Measurements from ENCODE around the gene CCDC148.
"Not testable (repeated sequence)": the region's sequence is repeated elsewhere in the genome, so short reads cannot be mapped to it uniquely, and the experiment has no call there.

The CCDC148 gene

DNA sequence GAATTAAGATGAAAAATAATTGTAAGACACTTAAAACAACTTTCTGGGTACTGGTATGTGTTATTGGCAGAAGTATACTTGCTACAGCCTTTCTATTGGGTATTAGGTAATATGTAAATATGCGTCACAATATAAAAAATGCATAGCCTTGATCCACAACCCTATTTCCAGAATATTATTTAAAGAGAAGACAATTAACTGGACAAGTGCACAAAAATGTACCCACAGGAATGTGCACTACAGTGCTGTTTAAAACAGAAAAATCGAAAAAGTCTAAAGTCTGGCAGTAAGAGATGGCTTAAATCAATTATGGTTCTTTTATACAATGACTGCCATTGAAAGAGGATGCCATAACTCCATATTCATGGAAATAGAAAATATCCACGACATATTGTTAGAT is 205.2 kb downstream of the CCDC148 start:
- Histone ChIP-seq H3K9ac (ENCODE audit: low read depth, low read length) (no peak overlapping the region), H3K36me3 (ENCODE audit: control insufficient read depth, insufficient read depth, low read length) (no peaks in the 10 kb centered on the region), H3K4me3 (ENCODE audit: low read depth, low read length) (no peak overlapping the region)

DNA sequence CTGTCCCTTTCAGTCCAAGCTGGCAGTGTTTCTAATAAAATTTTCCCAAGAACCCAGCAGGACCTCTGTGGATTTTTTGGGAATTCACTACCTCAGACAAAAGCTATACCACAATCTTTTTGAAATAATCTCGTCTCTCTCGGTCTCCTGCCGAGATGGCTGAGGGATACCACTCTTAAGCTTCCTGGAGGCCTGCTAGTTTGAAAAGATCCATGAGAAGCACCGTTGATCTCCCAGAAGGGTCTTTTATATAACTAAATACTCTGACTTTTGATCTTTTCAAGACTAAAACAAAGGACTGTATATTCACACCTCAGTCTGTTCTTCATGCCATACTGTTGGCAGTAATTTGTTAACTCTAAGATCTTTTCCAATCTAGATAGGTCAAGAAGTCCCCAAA is 213.2 kb downstream of the CCDC148 start:
- Histone ChIP-seq H3K4me1 (ENCODE audit: control insufficient read depth, insufficient read depth, low read length) (peaks cover 19% of the 10 kb centered on the region), H3K9me3 (ENCODE audit: control insufficient read depth, insufficient read depth, low read length) (no peaks in the 10 kb centered on the region), H3K27me3 (ENCODE audit: control insufficient read depth, insufficient read depth, low read length) (peaks cover 13% of the 10 kb centered on the region), H3K4me3 (ENCODE audit: low read depth, low read length) (peak overlapping the region; percentile 14; the same call in 1 of the 2 replicates), H3K9ac (ENCODE audit: low read depth, low read length) (no peak overlapping the region), H3K27ac (ENCODE audit: low read depth, low read length) (no peak overlapping the region), H3K36me3 (ENCODE audit: control insufficient read depth, insufficient read depth, low read length) (no peaks in the 10 kb centered on the region)

More for the DNA sequence above, 205.2 kb downstream of the CCDC148 start:
- Histone ChIP-seq H3K9me3 (ENCODE audit: control insufficient read depth, insufficient read depth, low read length) (no peaks in the 10 kb centered on the region), H3K27ac (ENCODE audit: low read depth, low read length) (no peak overlapping the region), H3K4me1 (ENCODE audit: control insufficient read depth, insufficient read depth, low read length) (peaks cover 12% of the 10 kb centered on the region; the same call in 1 of the 2 replicates), H3K27me3 (ENCODE audit: control insufficient read depth, insufficient read depth, low read length) (no peaks in the 10 kb centered on the region)

DNA sequence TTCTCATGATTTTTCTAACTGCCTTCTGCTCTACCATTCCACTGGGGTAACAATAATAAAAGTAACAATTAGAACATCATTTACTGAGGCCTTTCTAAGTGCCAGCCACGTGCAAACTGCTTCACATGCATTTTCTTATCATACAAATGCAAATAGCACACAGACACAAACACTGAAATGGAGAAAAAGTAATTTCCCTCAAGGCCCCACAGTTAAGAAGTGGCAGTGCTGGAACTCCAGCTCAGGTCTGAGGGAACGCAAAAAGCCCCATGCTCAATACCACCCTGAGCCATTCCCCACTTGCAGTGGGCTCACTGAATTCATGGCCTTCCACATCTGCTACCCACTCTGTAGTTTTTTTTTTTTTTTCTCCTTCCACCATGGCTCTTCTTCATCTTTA is 214.3 kb downstream of the CCDC148 start:
- peaks cover 19% of the 10 kb centered on the region for H3K4me1 ChIP-seq (ENCODE audit: control insufficient read depth, insufficient read depth, low read length)
- no peaks in the 10 kb centered on the region for H3K36me3 ChIP-seq (ENCODE audit: control insufficient read depth, insufficient read depth, low read length)
- H3K9me3 ChIP-seq (ENCODE audit: control insufficient read depth, insufficient read depth, low read length), result no peaks in the 10 kb centered on the region
- no peak overlapping the region for H3K9ac ChIP-seq (ENCODE audit: low read depth, low read length)
- no peak overlapping the region for H3K4me3 ChIP-seq (ENCODE audit: low read depth, low read length)
- peaks cover 13% of the 10 kb centered on the region for H3K27me3 ChIP-seq (ENCODE audit: control insufficient read depth, insufficient read depth, low read length)
- H3K27ac ChIP-seq (ENCODE audit: low read depth, low read length), result no peak overlapping the region

DNA sequence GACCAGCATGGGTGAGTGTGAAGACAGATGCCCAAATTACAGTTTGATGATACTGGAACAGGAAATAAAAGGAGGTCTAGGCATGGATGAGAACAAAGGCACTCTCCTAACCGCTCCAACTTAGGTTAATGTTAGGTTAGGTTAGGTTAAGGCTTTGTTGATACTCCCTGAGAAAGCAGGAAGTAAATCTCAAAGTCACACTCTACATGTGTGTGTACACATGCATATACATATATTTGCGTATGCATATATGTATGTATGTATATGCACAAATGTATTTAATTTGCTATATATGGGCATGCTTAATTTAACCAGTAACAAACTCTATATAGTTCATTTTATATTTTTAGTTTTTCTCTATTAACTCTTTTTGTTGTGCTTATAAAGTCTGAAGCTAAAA is 215.6 kb downstream of the CCDC148 start:
- Histone ChIP-seq H3K9me3 (ENCODE audit: control insufficient read depth, insufficient read depth, low read length) (no peaks in the 10 kb centered on the region), H3K4me1 (ENCODE audit: control insufficient read depth, insufficient read depth, low read length) (peaks cover 19% of the 10 kb centered on the region), H3K27me3 (ENCODE audit: control insufficient read depth, insufficient read depth, low read length) (peaks cover 13% of the 10 kb centered on the region), H3K9ac (ENCODE audit: low read depth, low read length) (no peak overlapping the region), H3K36me3 (ENCODE audit: control insufficient read depth, insufficient read depth, low read length) (no peaks in the 10 kb centered on the region), H3K27ac (ENCODE audit: low read depth, low read length) (no peak overlapping the region), H3K4me3 (ENCODE audit: low read depth, low read length) (no peak overlapping the region)

DNA sequence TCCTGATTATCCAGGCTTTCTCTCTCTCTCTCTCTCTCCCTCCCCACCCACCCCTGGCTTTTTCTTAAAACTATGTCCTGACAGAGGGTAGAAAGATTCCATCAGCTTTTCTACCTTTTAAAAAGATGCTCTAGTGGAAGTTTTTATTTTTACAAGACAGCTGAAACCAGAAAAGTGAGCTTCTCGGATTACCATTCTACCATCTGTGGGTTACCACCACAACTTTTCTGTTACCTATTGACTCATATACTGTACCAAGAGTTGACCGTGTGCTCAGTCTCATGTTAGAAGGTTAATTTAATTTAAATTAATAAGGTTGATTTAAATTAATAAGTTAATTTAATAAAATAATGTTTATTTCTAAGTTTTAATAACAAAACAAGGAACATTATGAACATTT is 217.3 kb downstream of the CCDC148 start:
- Histone ChIP-seq H3K4me1 (ENCODE audit: control insufficient read depth, insufficient read depth, low read length) (peaks cover 19% of the 10 kb centered on the region), H3K9me3 (ENCODE audit: control insufficient read depth, insufficient read depth, low read length) (no peaks in the 10 kb centered on the region), H3K27ac (ENCODE audit: low read depth, low read length) (no peak overlapping the region), H3K9ac (ENCODE audit: low read depth, low read length) (no peak overlapping the region), H3K27me3 (ENCODE audit: control insufficient read depth, insufficient read depth, low read length) (peaks cover 8% of the 10 kb centered on the region), H3K4me3 (ENCODE audit: low read depth, low read length) (no peak overlapping the region), H3K36me3 (ENCODE audit: control insufficient read depth, insufficient read depth, low read length) (no peaks in the 10 kb centered on the region)

DNA sequence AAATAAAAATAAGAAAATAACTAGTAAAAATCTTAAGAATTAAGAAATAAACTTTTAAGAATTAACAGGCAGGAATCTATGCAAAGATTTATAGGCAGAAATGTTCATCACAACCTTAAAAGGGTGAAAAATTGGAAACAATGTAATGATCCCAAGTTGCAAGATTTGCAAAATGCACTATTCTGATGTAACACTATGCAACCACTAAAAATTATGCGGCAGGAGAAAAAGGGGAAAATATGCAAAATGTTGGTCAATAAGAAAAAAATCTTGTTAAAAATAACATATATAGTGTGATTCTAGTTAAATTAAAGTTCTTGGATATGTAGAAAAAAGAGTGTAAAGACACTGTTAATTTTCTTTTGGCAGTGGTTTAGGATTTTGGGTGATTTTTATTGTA is 222.1 kb downstream of the CCDC148 start:
- Histone ChIP-seq H3K4me3 (ENCODE audit: low read depth, low read length) (no peak overlapping the region), H3K36me3 (ENCODE audit: control insufficient read depth, insufficient read depth, low read length) (no peaks in the 10 kb centered on the region), H3K4me1 (ENCODE audit: control insufficient read depth, insufficient read depth, low read length) (no peaks in the 10 kb centered on the region), H3K27me3 (ENCODE audit: control insufficient read depth, insufficient read depth, low read length) (no peaks in the 10 kb centered on the region), H3K9me3 (ENCODE audit: control insufficient read depth, insufficient read depth, low read length) (no peaks in the 10 kb centered on the region), H3K9ac (ENCODE audit: low read depth, low read length) (no peak overlapping the region), H3K27ac (ENCODE audit: low read depth, low read length) (no peak overlapping the region)

DNA sequence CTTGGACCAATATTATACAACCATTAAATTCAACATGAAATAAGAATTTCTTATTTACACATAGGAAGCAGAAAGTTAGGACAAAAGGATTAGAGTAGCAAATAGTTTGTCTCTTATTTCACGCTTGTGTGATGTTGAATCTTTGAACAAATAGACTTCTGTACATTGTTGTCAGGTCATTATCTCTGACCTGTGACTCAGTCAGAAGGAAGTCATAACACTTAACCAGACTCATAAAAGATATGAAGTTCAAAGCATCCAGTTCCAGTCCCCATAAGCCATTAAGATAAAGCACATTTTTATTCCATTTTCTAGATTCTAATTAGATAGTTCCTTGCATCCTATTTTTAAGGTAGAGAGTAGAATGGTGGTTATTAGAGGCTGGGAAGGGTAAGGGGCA is 224.1 kb downstream of the CCDC148 start:
- Histone ChIP-seq H3K36me3 (ENCODE audit: control insufficient read depth, insufficient read depth, low read length) (no peaks in the 10 kb centered on the region), H3K9me3 (ENCODE audit: control insufficient read depth, insufficient read depth, low read length) (no peaks in the 10 kb centered on the region), H3K27me3 (ENCODE audit: control insufficient read depth, insufficient read depth, low read length) (no peaks in the 10 kb centered on the region), H3K4me1 (ENCODE audit: control insufficient read depth, insufficient read depth, low read length) (no peaks in the 10 kb centered on the region), H3K9ac (ENCODE audit: low read depth, low read length) (no peak overlapping the region), H3K4me3 (ENCODE audit: low read depth, low read length) (no peak overlapping the region), H3K27ac (ENCODE audit: low read depth, low read length) (no peak overlapping the region)

DNA sequence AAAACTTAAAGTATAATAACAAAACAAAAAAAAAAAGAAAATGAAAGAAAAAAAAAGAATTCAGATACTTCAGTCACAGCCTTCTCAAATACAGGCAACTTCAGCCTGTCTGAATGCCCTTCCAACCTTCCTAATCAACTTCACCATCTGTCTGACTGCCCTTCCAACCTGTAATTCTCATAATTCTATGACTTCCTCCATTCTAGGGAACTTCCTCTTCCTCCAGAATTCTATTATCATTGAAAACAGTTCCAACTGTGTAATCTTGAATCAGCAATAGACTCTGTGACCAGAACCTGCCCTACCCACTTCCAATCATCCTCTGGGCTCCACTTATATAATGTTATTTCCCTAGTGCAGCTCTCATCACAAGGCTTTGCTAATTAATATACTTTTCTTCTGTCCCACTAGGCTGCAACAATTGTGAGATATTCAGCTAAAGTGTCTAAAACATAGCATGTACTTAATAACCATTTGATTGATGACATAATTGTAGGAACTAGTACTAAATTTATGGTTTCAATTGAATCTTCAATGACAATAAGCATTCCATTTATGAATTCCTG is 227.5 kb downstream of the CCDC148 start:
- H3K27me3 ChIP-seq (ENCODE audit: control insufficient read depth, insufficient read depth, low read length), result no peaks in the 10 kb centered on the region
- H3K9me3 ChIP-seq (ENCODE audit: control insufficient read depth, insufficient read depth, low read length), result no peaks in the 10 kb centered on the region
- no peak overlapping the region for H3K4me3 ChIP-seq (ENCODE audit: low read depth, low read length)
- H3K27ac ChIP-seq (ENCODE audit: low read depth, low read length), result no peak overlapping the region
- H3K9ac ChIP-seq (ENCODE audit: low read depth, low read length), result no peak overlapping the region
- H3K36me3 ChIP-seq (ENCODE audit: control insufficient read depth, insufficient read depth, low read length), result no peaks in the 10 kb centered on the region
- no peaks in the 10 kb centered on the region for H3K4me1 ChIP-seq (ENCODE audit: control insufficient read depth, insufficient read depth, low read length)

DNA sequence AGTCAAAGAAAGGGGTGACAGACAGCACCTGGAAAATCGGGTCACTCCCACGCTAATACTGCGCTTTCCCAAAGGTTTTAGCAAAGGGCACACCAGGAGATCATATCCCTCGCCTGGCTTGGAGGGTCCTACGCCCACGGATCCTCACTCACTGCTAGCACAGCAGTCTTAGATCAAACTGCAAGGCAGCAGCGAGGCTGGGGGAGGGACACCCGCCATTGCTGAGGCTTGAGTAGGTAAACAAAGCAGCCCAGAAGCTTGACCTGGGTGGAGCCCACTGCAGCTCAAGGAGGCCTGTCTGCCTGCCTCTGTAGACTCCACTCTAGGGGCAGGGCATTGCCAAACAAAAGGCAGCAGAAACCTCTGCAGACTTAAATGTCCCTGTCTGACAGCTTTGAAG is 233.5 kb downstream of the CCDC148 start:
- H3K9ac ChIP-seq (ENCODE audit: low read depth, low read length); H3K36me3 ChIP-seq (ENCODE audit: control insufficient read depth, insufficient read depth, low read length); H3K27me3 ChIP-seq (ENCODE audit: control insufficient read depth, insufficient read depth, low read length); H3K4me3 ChIP-seq (ENCODE audit: low read depth, low read length); H3K27ac ChIP-seq (ENCODE audit: low read depth, low read length); H3K9me3 ChIP-seq (ENCODE audit: control insufficient read depth, insufficient read depth, low read length); H3K4me1 ChIP-seq (ENCODE audit: control insufficient read depth, insufficient read depth, low read length): not testable (repeated sequence)

DNA sequence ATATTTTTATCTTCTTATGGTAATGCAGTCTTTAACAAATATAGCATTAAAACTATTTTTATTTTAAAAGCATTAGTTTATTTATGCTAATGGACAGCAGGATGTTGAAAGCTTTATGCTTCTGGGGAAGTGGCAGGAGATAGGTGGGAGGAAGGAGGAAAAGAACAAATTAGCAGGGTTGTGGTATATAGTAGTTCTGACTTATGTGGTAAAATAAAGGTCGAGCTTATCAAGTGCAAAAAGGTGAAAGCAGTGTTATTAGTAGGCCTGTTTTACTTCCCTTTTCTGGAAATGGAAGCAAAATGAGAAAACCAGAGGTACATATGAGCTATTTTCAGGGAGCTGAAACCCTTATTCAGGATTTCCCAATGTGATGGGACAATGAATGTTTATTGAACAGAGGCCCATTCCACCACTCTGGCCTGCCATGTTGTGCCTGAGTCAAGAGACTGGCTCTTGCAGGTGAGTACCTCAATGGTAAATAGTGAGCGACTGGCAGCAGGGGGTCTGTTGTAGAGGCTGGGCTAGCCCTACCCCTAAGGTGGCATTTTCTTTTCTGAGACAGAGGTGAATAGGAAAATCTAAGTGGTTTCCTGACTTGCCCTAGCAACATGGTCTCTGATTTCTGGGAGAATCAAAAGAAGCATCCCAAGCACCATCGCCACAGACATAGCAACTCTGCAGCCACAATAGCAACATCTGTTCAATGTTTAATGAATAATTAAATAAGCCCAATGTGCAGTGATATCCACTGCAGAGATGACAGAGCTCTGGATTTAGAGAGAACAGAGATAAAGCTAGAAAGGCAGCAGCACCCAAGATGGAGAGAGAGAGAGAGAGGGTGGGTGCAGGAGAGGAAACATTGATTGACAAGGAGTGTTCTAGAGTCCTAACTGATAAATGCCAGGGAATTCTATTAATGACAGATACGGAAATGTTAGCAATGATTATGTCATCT is 235.2 kb downstream of the CCDC148 start:
- H3K4me1 ChIP-seq (ENCODE audit: control insufficient read depth, insufficient read depth, low read length), result no peaks in the 10 kb centered on the region
- no peaks in the 10 kb centered on the region for H3K27me3 ChIP-seq (ENCODE audit: control insufficient read depth, insufficient read depth, low read length)
- no peaks in the 10 kb centered on the region for H3K9me3 ChIP-seq (ENCODE audit: control insufficient read depth, insufficient read depth, low read length)
- H3K4me3 ChIP-seq (ENCODE audit: low read depth, low read length), result no peak overlapping the region
- H3K36me3 ChIP-seq (ENCODE audit: control insufficient read depth, insufficient read depth, low read length), result no peaks in the 10 kb centered on the region
- H3K9ac ChIP-seq (ENCODE audit: low read depth, low read length), result no peak overlapping the region
- H3K27ac ChIP-seq (ENCODE audit: low read depth, low read length), result no peak overlapping the region

DNA sequence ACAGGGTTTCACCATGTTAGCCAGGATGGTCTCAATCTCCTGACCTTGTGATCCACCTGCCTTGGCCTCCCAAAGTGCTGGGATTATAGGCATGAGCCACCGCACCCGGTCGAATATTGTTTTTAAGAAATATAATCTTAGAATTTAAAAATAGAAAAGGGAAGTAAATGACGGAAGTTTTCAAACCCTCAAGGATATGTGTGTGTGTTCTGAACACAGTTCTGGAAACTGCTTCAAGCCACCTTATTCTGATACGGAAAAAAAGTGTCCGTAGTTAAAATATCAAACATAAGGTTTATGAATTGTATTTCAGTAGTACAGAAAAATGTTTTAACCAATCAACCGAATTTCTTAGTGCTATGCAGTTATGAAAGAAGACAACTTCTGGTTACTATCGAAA is 239.0 kb downstream of the CCDC148 start:
- Histone ChIP-seq H3K27me3 (ENCODE audit: control insufficient read depth, insufficient read depth, low read length) (no peaks in the 10 kb centered on the region), H3K27ac (ENCODE audit: low read depth, low read length) (no peak overlapping the region), H3K9ac (ENCODE audit: low read depth, low read length) (no peak overlapping the region), H3K9me3 (ENCODE audit: control insufficient read depth, insufficient read depth, low read length) (no peaks in the 10 kb centered on the region), H3K36me3 (ENCODE audit: control insufficient read depth, insufficient read depth, low read length) (no peaks in the 10 kb centered on the region), H3K4me1 (ENCODE audit: control insufficient read depth, insufficient read depth, low read length) (peaks cover 13% of the 10 kb centered on the region), H3K4me3 (ENCODE audit: low read depth, low read length) (no peak overlapping the region)

All from HUES48 (cell line).